ENCODE data around the gene MYRFL.

The MYRFL gene

GRCh38 chr12:69935651-69936100, 110.6 kb downstream of the MYRFL start:
- DNase-seq: no peak

GRCh38 chr12:69936214-69936731, 111.2 kb downstream of the MYRFL start:
- no peak for DNase-seq

GRCh38 chr12:69936766-69937165, 111.7 kb downstream of the MYRFL start:
- no peak for DNase-seq

GRCh38 chr12:69947123-69947522, 122.1 kb downstream of the MYRFL start:
- DNase-seq: no peak

GRCh38 chr12:69947897-69948296, 122.9 kb downstream of the MYRFL start:
- no peak for DNase-seq

- DNase-seq: no peak
Observed at GRCh38 chr12:69948851-69949250, 123.8 kb downstream of the MYRFL start.

- no peak for DNase-seq
Observed at GRCh38 chr12:69949311-69950002, 124.4 kb downstream of the MYRFL start.

- DNase-seq: no peak
Observed at GRCh38 chr12:69951108-69951507, 126.1 kb downstream of the MYRFL start.

- no peak for DNase-seq
Observed at GRCh38 chr12:69952890-69953289, 127.9 kb downstream of the MYRFL start.

GRCh38 chr12:69961246-69961645, 136.2 kb downstream of the MYRFL start:
- DNase-seq: no peak

GRCh38 chr12:69966409-69966808, 141.4 kb downstream of the MYRFL start:
- no peak for DNase-seq

- DNase-seq: no peak
Observed at GRCh38 chr12:69966839-69967238, 141.8 kb downstream of the MYRFL start.

GRCh38 chr12:69969011-69969410, 144.0 kb downstream of the MYRFL start:
- no peak for DNase-seq

- DNase-seq: no peak
Observed at GRCh38 chr12:69972136-69972535, 147.1 kb downstream of the MYRFL start.

- DNase-seq: no peak
Observed at GRCh38 chr12:69978020-69978419, 153.0 kb downstream of the MYRFL start.

GRCh38 chr12:69981881-69982475, 157.0 kb downstream of the MYRFL start:
- DNase-seq: no peak

GRCh38 chr12:69984241-69984640, 159.2 kb downstream of the MYRFL start:
- no peak for DNase-seq

- no peak for DNase-seq
Observed at GRCh38 chr12:69985656-69986055, 160.6 kb downstream of the MYRFL start.

GRCh38 chr12:69986114-69986513, 161.1 kb downstream of the MYRFL start:
- no peak for DNase-seq

GRCh38 chr12:69987579-69988091, 162.6 kb downstream of the MYRFL start:
- no peak for DNase-seq

- DNase-seq: no peak
Observed at GRCh38 chr12:69988481-69989321, 163.7 kb downstream of the MYRFL start.

GRCh38 chr12:69991690-69992288, 166.8 kb downstream of the MYRFL start:
- DNase-seq: no peak

- DNase-seq: no peak
Observed at GRCh38 chr12:69993433-69993832, 168.4 kb downstream of the MYRFL start.
